ENCODE results near the gene IGSF9.

Gene IGSF9

DNA sequence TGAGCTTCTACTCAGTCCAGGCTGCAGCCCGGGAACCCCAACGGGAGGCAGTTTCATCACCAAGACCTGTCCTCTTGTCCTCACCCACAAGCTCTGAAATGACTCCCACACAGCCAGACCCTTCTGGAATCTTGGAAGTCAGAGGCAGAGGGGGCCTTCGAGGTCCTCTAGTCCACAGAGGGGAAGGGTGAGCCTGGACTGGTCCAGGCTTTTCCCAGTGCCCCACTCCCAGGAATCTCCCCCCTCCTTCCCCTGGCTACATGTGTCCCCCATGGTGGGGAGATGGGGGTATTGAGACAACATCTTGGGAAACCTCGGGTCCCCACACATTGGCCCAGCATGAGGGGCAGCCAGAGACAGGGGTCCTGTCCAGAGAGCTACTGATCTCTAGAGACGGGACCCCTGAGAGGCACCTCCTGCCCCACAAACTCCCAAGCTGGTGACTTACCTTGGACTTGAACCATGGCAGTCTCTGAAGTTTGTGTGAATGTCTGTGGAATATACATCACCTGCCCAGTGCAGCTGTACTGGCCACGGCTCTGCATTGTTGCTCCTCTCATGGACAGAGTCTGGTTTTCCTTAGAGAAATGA, 28.0 kb upstream of the IGSF9 start:
- DNase-seq: no peak

- no peak for DNase-seq
Measured at GRCh38 chr1:159972443-159973205, 27.2 kb upstream of the IGSF9 start.

DNA sequence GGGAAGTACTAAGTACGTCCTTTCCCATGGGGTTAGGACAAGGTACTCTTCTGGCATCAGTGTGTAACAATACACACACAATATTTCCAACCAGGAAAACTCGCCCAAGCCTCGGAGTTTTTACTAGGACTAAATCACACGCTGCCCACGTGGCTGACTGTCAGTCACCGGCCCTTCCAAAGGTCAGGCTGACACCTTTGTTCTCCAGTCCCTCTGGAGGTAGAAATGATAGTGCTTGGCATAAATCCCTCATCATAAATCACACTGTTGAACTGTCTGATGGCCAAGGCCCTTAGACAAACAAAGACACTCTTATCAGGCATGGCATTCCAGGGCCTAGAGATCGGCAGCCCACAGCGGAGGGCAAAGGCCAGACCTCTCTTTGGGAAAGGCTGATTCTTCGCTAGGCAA, 25.5 kb upstream of the IGSF9 start:
- DNase-seq: no peak

GRCh38 chr1:159968901-159969300, 23.5 kb upstream of the IGSF9 start:
- no peak for DNase-seq

DNA sequence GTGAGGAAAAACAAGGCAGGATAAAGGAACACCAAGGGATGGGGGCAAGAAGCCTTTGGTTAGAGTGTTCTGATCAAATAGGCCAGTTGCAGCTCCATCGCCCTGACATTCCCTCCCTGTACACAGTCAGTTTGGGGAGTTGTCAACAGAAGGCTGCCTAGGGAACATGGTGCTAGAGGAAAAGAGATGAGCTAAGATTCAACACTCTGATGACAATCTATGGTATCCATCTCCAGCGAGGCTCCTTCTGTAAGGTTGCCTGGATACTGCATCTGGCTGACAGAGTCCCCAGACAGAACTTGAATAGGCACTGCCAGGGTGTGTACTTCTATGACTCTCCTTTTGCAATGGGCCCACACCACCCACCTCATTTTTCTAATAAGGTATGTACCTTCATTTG, 19.9 kb upstream of the IGSF9 start:
- no peak for DNase-seq

DNA sequence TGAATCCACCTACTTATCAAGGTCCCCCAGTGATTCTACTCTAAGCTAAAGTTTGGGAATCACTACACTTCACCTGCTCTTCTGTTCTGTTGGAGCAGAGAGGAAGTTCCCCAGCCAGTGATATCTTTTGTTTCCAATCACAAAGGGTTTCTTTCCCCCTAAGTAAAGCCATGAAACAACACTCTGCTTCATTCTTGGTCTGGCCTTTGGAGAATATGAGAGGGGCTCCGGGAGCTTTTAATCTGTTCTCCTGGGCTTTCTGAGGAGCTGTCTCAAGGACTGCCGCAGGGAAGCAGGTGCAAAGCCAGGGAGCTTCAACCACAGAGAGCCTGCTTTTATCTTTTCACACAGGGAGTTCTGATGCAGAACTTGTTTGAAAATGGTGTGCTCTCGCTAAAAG, 18.7 kb upstream of the IGSF9 start:
- no peak for DNase-seq

DNA sequence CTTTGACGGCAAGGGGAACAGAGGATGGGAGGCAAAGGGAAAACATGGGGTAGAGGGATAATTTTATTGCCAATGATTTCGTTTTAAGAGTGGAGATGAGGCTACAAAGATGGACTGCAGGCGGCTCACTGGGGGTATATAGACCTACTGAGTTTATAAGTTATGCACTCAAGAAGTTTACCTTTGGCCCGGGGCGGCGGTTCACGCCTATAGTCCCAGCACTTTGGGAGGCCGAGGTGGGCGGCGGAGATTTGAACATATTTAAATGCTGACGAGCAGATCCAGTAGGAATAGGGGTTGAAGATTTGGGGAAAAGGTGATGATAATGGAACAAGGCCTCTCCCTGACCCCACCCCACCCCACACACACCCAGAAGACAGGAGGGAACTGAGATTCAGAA, 16.8 kb upstream of the IGSF9 start:
- no peak for DNase-seq

DNA sequence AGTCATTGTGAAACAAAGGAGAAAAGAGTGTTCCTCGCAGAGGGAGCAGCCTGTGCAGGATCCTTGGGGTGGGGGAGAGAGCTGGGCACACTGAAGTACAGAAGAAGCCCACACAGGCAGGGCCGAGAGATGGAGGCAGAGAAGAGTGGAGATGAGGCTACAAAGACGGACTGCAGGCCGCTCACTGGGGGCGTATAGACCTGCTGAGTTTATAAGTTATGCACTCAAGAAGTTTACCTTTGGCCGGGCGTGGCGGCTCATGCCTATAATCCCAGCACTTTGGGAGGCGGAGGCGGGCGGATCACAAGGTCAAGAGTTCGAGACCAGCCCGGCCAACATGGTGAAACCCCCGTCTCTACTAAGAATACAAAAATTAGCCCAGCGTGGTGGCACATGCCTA, 16.2 kb upstream of the IGSF9 start:
- DNase-seq: no peak

DNA sequence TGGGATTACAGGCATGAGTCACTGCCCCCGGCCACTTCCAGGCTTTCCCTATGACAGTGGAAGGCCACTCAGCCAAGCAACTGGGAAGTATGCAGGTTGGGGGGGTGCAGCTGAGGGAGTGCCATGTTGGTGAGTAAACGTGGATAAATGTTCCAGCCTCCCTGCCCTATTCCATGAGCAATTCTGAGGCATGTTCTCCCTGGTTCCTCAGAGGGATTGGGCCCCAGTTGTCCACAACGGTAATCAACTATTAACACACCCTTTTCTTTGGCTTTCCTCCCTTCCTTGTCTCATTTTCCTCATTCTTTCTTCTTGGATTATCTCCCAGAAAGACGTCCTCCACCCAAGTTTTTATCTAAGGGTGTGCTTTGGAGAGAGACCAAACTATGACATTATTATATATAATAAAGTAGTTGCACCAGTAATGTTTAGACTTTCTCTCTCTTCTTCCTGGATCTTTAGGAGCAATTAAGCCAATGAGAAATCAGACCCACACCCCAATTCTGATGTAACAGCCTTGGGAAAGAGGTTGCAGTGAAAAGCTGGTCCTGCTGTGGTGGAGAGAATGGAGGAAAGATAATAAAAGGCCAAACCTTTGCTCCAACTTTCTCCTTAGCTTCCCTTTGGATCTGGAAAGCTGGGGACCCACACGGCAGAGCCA, 15.4 kb upstream of the IGSF9 start:
- no peak for DNase-seq

DNA sequence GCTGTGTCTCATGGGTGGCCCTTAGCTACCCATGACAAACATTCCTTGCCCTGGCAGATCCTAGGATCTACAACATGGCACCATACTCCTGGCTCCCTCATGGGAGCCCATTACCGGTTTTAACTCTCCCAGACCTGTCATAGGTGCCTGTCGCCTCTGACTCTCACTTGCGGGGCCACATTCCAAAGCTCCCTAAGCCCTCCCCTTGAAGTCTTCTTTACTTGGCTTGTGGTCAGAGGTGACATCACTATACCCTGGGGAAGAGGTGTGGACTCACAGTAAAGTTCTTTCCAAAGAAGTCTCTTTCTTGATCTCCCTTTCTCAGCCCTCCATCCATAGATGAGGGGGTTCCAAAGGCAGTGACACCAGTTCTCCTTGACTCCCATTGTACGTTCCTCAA, 14.0 kb upstream of the IGSF9 start:
- DNase-seq: no peak

DNA sequence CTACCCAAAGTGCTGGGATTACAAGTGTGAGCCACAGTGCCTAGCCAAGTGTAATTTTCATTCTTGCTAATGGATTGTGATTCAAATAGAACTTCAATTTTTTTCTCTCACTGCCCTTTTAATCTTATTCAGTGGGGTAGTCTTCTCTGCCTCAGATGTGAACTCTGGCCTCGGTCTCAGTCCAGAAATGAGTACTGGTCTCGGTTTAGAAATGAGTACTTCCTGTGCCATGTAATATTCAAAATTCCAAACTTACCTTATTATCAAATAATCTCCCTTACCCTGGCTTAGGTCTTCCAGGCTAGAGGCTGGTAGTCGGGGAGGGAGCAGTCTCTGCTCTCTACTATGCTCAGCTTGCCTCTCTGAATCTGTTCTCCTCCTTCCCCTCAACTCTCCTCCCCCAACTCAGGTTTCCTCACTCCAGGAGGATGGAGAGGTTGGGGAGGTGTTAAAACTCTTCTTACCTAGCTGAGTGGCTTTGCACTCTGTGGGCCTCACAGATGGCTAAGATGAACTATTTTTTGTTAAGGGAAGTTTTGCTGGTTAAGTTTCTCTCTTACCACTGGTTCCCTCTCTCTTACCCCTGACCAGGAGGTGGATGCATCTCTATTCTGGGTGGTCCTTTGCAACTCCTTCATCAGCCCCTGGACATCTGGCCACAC, 13.4 kb upstream of the IGSF9 start:
- no peak for DNase-seq

DNA sequence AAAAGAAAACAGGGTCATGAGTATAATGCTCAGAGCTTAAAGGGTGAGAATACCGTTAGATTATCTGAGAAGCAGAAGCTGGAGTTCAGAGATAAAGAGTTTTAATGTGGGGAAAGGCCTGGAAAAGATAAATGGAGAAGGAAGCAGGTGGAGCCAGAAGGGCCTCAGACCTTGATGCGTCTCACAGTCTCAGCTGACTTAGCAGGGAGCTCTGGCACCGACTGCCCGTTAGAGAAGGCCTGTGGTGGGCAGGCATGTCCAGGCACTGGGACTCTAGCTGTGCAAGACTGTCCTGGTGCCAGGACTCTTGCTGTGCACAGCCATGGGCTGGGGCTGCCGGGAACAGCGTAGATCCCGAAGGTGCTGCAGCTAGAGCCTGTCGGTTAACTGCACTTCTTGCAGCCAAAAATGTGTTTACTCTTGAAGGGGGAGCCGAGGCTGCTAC, 12.4 kb upstream of the IGSF9 start:
- DNase-seq: no peak

DNA sequence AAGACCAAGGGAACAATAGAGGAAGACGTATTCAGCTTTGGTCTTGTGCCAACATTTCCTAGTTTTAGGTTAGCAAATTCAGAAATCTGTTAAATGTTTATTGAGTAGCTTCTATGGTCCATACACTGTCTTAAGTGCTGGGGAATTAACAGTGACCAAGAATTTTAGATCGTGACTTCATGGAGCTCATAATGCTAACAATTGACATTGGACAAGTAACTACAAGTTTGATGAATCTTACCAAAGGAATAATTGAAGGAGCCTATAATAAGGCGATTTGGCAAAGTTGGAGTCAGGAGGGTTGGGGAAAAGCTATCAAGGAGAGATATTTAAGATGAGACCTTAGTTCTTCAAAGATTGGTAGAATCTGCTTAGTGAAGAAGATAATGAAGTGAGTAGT, 10.0 kb upstream of the IGSF9 start:
- DNase-seq: no peak

DNA sequence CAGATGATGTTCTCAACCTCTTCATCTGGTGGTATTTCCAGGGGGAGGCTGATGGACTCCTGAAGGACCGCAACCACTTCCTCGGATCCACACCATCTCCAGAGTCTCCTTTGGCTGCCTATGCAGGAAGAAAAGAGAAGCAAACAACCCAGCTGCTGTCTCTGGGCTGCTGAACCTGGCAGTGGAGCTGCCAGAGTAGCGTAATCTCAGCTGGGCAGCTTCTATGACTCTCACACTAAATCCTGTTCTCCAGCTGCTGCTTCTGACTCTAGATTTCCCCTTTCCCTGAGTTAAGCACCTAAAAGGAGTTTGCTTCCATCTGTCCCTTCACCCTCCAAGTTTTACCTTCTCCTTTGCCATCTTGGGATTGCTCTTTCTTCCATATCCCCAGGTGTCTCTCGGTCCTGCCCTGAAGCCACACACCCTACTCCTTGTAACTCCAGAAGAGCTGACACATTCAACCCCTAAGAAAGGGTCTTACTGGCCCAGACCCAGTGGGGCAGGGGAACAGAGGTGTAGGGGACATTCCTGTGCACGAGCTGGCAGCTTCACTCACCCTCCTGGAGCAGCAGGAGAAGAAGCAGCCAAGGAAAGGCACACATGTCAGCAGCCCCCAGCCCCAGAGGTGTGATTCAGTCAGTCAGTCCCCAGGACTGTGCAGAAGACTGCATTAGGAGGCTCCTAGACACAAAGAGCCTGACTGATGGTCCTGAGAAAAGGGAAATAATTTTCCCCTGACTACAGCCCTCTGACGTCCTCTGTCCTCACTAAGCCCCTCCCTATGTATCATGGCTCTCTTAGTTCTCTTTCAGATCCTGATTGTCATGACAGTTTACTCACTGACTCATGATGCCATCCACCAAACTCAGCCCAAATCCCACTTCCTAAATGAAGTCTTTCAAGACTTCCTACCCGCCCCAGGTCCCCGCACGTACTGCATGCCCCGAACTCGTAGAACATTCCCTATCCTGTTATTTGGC, 8.4 kb upstream of the IGSF9 start, which contains the start of gene SLAMF9:
Gene SLAMF9, minus strand, starts transcription at position 702 of the 980 bp plus-strand sequence. Its CDS starts 100 bp downstream, at position 602.
- DNase-seq: no peak

DNA sequence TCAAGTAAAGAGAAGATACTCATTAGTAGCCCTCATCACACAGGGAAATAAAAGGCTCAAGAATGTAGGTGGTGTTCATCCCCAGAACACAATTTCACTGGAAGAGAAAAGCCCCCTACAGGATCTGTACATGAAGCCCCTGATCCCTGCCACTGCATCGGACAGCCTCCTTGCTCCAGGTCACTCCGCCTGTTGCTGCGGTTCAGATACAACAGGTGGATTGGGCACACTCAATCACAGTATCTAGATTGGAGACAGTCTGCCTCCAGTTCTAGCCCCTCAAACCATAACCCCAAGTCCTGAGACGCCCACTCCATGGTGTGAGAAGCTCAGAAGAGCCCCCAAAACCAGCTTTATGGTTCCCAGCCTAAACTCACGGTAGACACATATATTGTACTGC, 7.5 kb upstream of the IGSF9 start:
- no peak for DNase-seq

DNA sequence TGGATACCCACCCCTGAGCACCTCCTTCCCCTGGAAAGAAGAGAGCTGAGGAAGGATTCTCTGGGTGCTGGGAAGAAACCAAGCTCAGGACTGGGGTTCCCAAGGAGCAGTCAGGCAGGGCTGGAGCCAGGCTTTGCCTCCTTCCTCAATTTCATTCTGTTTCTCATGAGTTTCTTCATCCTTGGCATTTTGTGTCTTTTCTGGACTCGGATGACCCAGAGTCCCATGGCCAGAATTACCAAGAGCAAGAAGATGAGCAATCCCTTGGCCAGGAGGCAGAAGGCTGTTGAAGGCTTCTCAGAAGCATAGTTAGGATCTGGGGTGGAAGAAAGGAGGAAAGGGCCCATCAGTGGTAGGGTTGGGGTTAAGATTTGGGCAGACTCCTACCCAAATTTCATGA, 6.1 kb upstream of the IGSF9 start:
- no peak for DNase-seq

DNA sequence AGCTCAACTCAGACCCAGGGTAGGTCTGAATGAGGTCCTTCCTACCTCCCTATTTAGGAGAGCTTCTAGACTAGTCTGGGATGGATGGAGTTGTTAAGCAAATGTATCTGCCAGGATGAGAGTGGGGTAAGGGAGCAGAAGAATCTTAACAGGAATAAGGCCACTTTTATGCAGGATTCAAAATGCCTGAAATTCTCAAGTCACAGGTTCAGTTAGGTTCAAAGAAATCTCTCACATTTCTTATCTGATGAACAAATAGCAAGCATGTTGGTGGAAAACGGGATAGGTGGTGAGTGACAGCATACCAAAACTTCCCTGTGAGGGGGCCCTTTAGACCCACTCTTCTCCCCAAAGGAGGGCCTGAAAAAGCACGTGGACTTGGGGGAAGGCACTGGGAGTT, 5.6 kb upstream of the IGSF9 start:
- DNase-seq: no peak

- DNase-seq: no peak
Measured at GRCh38 chr1:159949981-159950381, 4.6 kb upstream of the IGSF9 start.

DNA sequence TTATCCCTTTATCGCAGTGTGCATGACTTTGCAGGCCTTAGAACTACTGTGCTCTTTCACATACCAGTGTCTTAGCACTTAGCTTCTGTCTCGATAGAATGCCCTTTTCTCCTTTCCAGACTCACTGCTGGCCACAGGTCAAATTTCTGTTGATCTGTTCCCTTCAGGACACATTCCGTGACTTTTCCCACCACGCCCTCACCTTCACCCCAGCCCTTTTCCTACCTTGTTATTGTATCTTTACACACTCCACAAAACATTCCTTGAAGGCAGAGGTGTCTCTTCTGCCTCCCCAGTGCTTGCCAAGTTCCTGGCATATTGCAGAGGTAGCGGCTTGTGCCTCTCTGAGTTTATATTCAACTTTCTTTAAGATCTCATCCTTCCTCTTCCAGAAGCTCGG, 3.7 kb upstream of the IGSF9 start:
- DNase-seq: no peak

GRCh38 chr1:159947942-159948341, 2.5 kb upstream of the IGSF9 start:
- DNase-seq: no peak

GRCh38 chr1:159946242-159947187, 1.1 kb upstream of the IGSF9 start:
- DNase-seq: no peak

Measured in hippocampal formation (tissue), 2 donors.